ENCODE data around the gene SSBP3. TPM values are rescaled to one million over a fixed set of nuclear protein-coding genes. Genes with fewer than 3 reads are reported as not detected.

SSBP3 gene
- total RNA-seq, 1 experiment from 2014 or later: 37.5 TPM

DNA sequence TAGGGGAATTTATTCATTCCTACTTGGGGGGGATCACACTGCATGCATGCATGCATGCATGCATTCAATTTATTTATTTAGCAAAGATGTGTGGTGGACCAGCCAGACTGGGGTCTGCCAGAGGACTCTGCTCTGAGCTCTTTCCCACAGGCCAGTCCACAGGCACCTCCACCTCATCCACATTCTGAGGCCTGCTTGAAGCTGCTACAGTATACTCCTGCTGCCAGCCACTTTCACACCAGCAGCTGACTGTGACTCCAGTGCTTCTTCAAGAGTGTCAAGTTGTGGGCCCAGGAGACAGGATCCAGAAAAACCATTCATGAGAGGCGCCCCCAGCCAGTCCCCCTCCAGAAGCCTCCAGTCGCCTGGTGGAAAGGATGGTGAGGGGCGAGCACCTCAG, 30.9 kb downstream of the SSBP3 start:
- ATAC-seq (no peak), DNase-seq (ENCODE audit: low read depth, low spot score) (no peak)
- Histone ChIP-seq H3K4me2 (ENCODE audit: low read length) (no peak overlapping the region), H3K27me3 (ENCODE audit: insufficient read depth, low read length) (no peaks in the 10 kb centered on the region), H3K27ac (ENCODE audit: low read depth, low read length) (no peak overlapping the region), H3K9me3 (ENCODE audit: control insufficient read depth in 1 of 2, insufficient read depth in 1 of 2, low read depth in 1 of 2, low read length in 2 of 2) (no peaks in the 10 kb centered on the region), H3K4me3 (replicated peaks in 1 of 2; ENCODE audit: low read depth in 1 of 2, low read length in 2 of 2) (no peak overlapping the region), H3K9ac (ENCODE audit: low read length) (no peak overlapping the region), H4K20me1 (ENCODE audit: insufficient read depth) (no peaks in the 10 kb centered on the region), H3K9me2 (ENCODE audit: insufficient read depth) (no peaks in the 10 kb centered on the region), H2AFZ (ENCODE audit: low read depth, low read length, poor library complexity, severe bottlenecking) (no peak overlapping the region), H3K36me3 (ENCODE audit: control insufficient read depth in 1 of 2, insufficient read depth in 2 of 2, low read length in 2 of 2) (no peaks in the 10 kb centered on the region), H3K4me1 (ENCODE audit: control insufficient read depth in 1 of 2, insufficient read depth in 2 of 2, low read length in 2 of 2) (peaks cover 19 to 25% of the 10 kb centered on the region in 2 experiments), H3K79me2 (ENCODE audit: insufficient read depth, low read length) (peaks cover 4% of the 10 kb centered on the region; the same call in 1 of the 2 replicates)
- no peak for TF ChIP-seq ZFX (IDR thresholded peaks at IDR 0.05)
- TF ChIP-seq ELF1 (IDR thresholded peaks at IDR 0.05; ENCODE audit: borderline replicate concordance, low read depth): no peak
- RAD21 ChIA-PET (ENCODE audit: low non-redundant PET in 1 of 2, low total read pairs in 2 of 2, uncharacterized antibody in 2 of 2, unreplicated experiment in 2 of 2): no interaction called here
- BruUV-seq (replicated peaks): no TSS peak
- intact Hi-C loops (cut with micrococcal nuclease): no loop called here
- CTCF ChIA-PET: no interaction called here
- POLR2A ChIA-PET: no interaction called here

DNA sequence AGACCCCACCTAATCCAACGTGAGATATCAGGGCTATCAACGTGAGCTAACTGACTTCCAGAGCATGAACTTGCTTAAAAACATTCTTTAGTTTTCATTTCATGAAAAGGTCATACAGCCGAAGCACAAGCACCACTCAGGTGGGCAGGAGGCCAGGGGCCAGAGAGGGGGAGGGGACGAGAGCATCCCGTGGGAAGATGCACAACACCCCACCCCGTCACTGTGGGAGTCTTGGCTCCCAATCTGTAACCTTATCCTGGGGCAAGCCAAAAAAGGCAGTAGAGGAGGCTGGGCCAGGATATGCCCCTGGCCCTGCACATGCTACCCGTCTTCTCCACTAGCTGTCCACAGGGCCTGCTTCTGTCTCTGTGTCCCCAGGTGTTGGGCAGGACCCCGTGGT, 31.4 kb downstream of the SSBP3 start:
- H3K4me1 ChIP-seq (ENCODE audit: control insufficient read depth in 1 of 2, insufficient read depth in 2 of 2, low read length in 2 of 2): peaks cover 19 to 25% of the 10 kb centered on the region in 2 experiments
- H2AFZ ChIP-seq (ENCODE audit: low read depth, low read length, poor library complexity, severe bottlenecking): no peak overlapping the region
- no peaks in the 10 kb centered on the region for H3K27me3 ChIP-seq (ENCODE audit: insufficient read depth, low read length)
- ATAC-seq (no peak), DNase-seq (ENCODE audit: low read depth, low spot score) (no peak)
- TF ChIP-seq ELF1 (IDR thresholded peaks at IDR 0.05; ENCODE audit: borderline replicate concordance, low read depth): no peak
- TF ChIP-seq CBX3 (IDR thresholded peaks at IDR 0.05; ENCODE audit: low read depth): no peak
- no peak for TF ChIP-seq YY1 (IDR thresholded peaks at IDR 0.05; ENCODE audit: extremely low read depth, insufficient replicate concordance, low read depth, low read length)
- no peak for TF ChIP-seq ZFX (IDR thresholded peaks at IDR 0.05)
- TF ChIP-seq CEBPB (IDR thresholded peaks at IDR 0.05; ENCODE audit: low read depth): no peak
- TF ChIP-seq SP1 (IDR thresholded peaks at IDR 0.05; ENCODE audit: low read depth): no peak
- TF ChIP-seq POLR2AphosphoS5 (IDR thresholded peaks at IDR 0.05; ENCODE audit: low read depth, low read length): no peak
- no peak for TF ChIP-seq JUND (IDR thresholded peaks at IDR 0.05)
- TF ChIP-seq, protein P1, sequence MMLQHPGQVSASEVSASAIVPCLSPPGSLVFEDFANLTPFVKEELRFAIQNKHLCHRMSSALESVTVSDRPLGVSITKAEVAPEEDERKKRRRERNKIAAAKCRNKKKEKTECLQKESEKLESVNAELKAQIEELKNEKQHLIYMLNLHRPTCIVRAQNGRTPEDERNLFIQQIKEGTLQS (IDR thresholded peaks at IDR 0.05): no peak
- TF ChIP-seq, protein P2, sequence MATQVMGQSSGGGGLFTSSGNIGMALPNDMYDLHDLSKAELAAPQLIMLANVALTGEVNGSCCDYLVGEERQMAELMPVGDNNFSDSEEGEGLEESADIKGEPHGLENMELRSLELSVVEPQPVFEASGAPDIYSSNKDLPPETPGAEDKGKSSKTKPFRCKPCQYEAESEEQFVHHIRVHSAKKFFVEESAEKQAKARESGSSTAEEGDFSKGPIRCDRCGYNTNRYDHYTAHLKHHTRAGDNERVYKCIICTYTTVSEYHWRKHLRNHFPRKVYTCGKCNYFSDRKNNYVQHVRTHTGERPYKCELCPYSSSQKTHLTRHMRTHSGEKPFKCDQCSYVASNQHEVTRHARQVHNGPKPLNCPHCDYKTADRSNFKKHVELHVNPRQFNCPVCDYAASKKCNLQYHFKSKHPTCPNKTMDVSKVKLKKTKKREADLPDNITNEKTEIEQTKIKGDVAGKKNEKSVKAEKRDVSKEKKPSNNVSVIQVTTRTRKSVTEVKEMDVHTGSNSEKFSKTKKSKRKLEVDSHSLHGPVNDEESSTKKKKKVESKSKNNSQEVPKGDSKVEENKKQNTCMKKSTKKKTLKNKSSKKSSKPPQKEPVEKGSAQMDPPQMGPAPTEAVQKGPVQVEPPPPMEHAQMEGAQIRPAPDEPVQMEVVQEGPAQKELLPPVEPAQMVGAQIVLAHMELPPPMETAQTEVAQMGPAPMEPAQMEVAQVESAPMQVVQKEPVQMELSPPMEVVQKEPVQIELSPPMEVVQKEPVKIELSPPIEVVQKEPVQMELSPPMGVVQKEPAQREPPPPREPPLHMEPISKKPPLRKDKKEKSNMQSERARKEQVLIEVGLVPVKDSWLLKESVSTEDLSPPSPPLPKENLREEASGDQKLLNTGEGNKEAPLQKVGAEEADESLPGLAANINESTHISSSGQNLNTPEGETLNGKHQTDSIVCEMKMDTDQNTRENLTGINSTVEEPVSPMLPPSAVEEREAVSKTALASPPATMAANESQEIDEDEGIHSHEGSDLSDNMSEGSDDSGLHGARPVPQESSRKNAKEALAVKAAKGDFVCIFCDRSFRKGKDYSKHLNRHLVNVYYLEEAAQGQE (IDR thresholded peaks at IDR 0.05; ENCODE audit: low read depth): no peak
- no peak for TF ChIP-seq FOSL1 (IDR thresholded peaks at IDR 0.05; ENCODE audit: low read depth)
- TF ChIP-seq EZH2phosphoT487 (IDR thresholded peaks at IDR 0.05; ENCODE audit: borderline replicate concordance): no peak
- TF ChIP-seq ZNF274 (IDR thresholded peaks at IDR 0.05; ENCODE audit: low read depth, low read length): no peak
- H4K20me1 ChIP-seq (ENCODE audit: insufficient read depth): no peaks in the 10 kb centered on the region
- ChIA-PET RAD21 (ENCODE audit: low non-redundant PET in 1 of 2, low total read pairs in 2 of 2, uncharacterized antibody in 2 of 2, unreplicated experiment in 2 of 2) (no interaction called here), POLR2A (no interaction called here), CTCF (no interaction called here)
- H3K9ac ChIP-seq (ENCODE audit: low read length): no peak overlapping the region
- no peaks in the 10 kb centered on the region for H3K9me2 ChIP-seq (ENCODE audit: insufficient read depth)
- H3K79me2 ChIP-seq (ENCODE audit: insufficient read depth, low read length): peaks cover 4% of the 10 kb centered on the region; the same call in 1 of the 2 replicates
- no peak overlapping the region for H3K4me2 ChIP-seq (ENCODE audit: low read length)
- H3K27ac ChIP-seq (ENCODE audit: low read depth, low read length): no peak overlapping the region
- intact Hi-C loops (cut with micrococcal nuclease): no loop called here
- H3K9me3 ChIP-seq (ENCODE audit: control insufficient read depth in 1 of 2, insufficient read depth in 1 of 2, low read depth in 1 of 2, low read length in 2 of 2): no peaks in the 10 kb centered on the region
- BruUV-seq (replicated peaks): no TSS peak
- H3K36me3 ChIP-seq (ENCODE audit: control insufficient read depth in 1 of 2, insufficient read depth in 2 of 2, low read length in 2 of 2): no peaks in the 10 kb centered on the region
- no peak overlapping the region for H3K4me3 ChIP-seq (replicated peaks in 1 of 2; ENCODE audit: low read depth in 1 of 2, low read length in 2 of 2)
